H1 (cell line): ENCODE results near the gene NECTIN3. TPM values are rescaled to one million over a fixed set of nuclear protein-coding genes. Genes with fewer than 3 reads are reported as not detected.

ENCODE experiments used
- CTCF ChIA-PET: fragments of 300-600 bp; sonication (Branson Sonifier 250); formaldehyde crosslinking; loops from one replicate; lab custom pipeline; 2021; ENCODE audit not compliant: partially characterized antibody; lab: Charles Lee
- POLR2A ChIA-PET: fragments of 300-600 bp; sonication (Branson Sonifier 250); formaldehyde crosslinking; loops from one replicate; lab custom pipeline; 2021; ENCODE audit warnings: inconsistent platforms; ENCODE audit not compliant: partially characterized antibody; lab: Charles Lee
- DNase-seq, 2 experiments: peaks; one replicate each; pipeline versions ENCODE4 v3.0.0 to v3.0.0-alpha.2; 2010 to 2022; ENCODE audit warnings: low spot score in 2 of 2, low read depth in 1 of 2, mixed read lengths in 1 of 2
- FAIRE-seq: peaks from 2 replicates; lab custom pipeline; 2011; peaks lifted over from hg19 to GRCh38; lab: Jason Lieb, UNC
- H2AFZ ChIP-seq: 2 replicates; pipeline ENCODE4 v1.8.1; 2012; ENCODE audit warnings: low read length, inconsistent platforms
- H2AK5ac ChIP-seq: 2 replicates; pipeline ENCODE4 v1.6.1; 2013; ENCODE audit warnings: low read depth, low read length
- H2BK120ac ChIP-seq: replicated peaks from 2 replicates; pipeline ENCODE3; 2013; ENCODE audit warnings: low read depth, low read length, inconsistent platforms
- H2BK12ac ChIP-seq: 2 replicates; pipeline ENCODE4 v1.6.1; 2013; ENCODE audit warnings: low read depth, low read length
- H2BK15ac ChIP-seq: 2 replicates; pipeline ENCODE4 v1.6.1; 2013; ENCODE audit warnings: low read length
- H2BK20ac ChIP-seq: 2 replicates; pipeline ENCODE4 v1.6.1; 2013; ENCODE audit warnings: low read length
- H2BK5ac ChIP-seq: 2 replicates; pipeline ENCODE4 v1.6.1; 2013; ENCODE audit warnings: low read depth, low read length
- H3K14ac ChIP-seq: 2 replicates; pipeline ENCODE4 v1.6.1; 2013; ENCODE audit warnings: inconsistent platforms; ENCODE audit not compliant: insufficient read length
- H3K18ac ChIP-seq: 2 replicates; pipeline ENCODE4 v1.6.1; 2013; ENCODE audit warnings: low read length; ENCODE audit errors: extremely low read depth
- H3K23ac ChIP-seq: 2 replicates; pipeline ENCODE4 v1.6.1; 2013; ENCODE audit warnings: inconsistent platforms; ENCODE audit not compliant: insufficient read length
- H3K23me2 ChIP-seq: 2 replicates; pipeline ENCODE4 v1.6.1; 2013; ENCODE audit warnings: low read depth, low read length
- H3K27ac ChIP-seq: 2 replicates; pipeline ENCODE4 v1.6.1; 2011; ENCODE audit warnings: low read depth, low read length, inconsistent platforms
- H3K27me3 ChIP-seq, 4 experiments: replicated peaks in 1 of 4; 1 replicate in 1 of 4; 2 replicates in 3 of 4; pipeline versions ENCODE4 v1.6.1 to v1.8.1; 2011 to 2013; ENCODE audit warnings: low read length in 3 of 4, mild to moderate bottlenecking in 3 of 4, inconsistent platforms in 2 of 4, mixed read lengths in 2 of 4, moderate library complexity in 1 of 4; ENCODE audit not compliant: control insufficient read depth in 3 of 4, insufficient read depth in 3 of 4; ENCODE audit errors: extremely low read depth in 1 of 4
- H3K36me3 ChIP-seq, 4 experiments: 2 replicates each; pipeline versions ENCODE4 v1.6.1 to v1.8.1; 2011 to 2013; ENCODE audit warnings: mild to moderate bottlenecking in 4 of 4, low read length in 3 of 4, moderate library complexity in 2 of 4, control low read depth in 1 of 4, inconsistent platforms in 1 of 4; ENCODE audit not compliant: insufficient read depth in 4 of 4, control insufficient read depth in 2 of 4
- H3K4ac ChIP-seq: replicated peaks from 2 replicates; pipeline ENCODE3; 2013; ENCODE audit warnings: low read length, low read depth, mixed read lengths, inconsistent platforms; ENCODE audit not compliant: insufficient read length
- H3K4me1 ChIP-seq, 4 experiments: replicated peaks in 1 of 4; 1 replicate in 1 of 4; 2 replicates in 3 of 4; pipeline versions ENCODE4 v1.6.1 to v1.8.1; 2011 to 2013; ENCODE audit warnings: low read length in 3 of 4, inconsistent platforms in 2 of 4, mixed read lengths in 1 of 4; ENCODE audit not compliant: insufficient read depth in 4 of 4, control insufficient read depth in 3 of 4
- H3K4me2 ChIP-seq, 2 experiments: 2 replicates each; pipeline versions ENCODE4 v1.6.1 to v1.8.1; 2011 to 2013; ENCODE audit warnings: low read depth in 2 of 2, low read length in 2 of 2, control low read depth in 1 of 2, inconsistent platforms in 1 of 2, mild to moderate bottlenecking in 1 of 2; ENCODE audit not compliant: insufficient read depth in 1 of 2
- H3K4me3 ChIP-seq, 4 experiments: fragments of 200-600, 300-600 bp in 1 of 4; sonication (generic), shearing (Covaris generic), sonication (Bioruptor Twin) in 1 of 4; 2 replicates each; pipeline versions ENCODE4 v1.5.1 to v1.8.1; 2011 to 2016; ENCODE audit warnings: low read length in 4 of 4, low read depth in 3 of 4, control low read depth in 2 of 4, inconsistent platforms in 2 of 4, mild to moderate bottlenecking in 2 of 4, mixed read lengths in 1 of 4, moderate library complexity in 1 of 4; ENCODE audit not compliant: insufficient read depth in 2 of 4; ENCODE audit errors: extremely low read depth in 1 of 4
- H3K56ac ChIP-seq: replicated peaks from 2 replicates; pipeline ENCODE3; 2013; ENCODE audit warnings: low read depth, mild to moderate bottlenecking, mixed read lengths, low read length, inconsistent platforms; ENCODE audit not compliant: insufficient read length
- H3K79me1 ChIP-seq: 2 replicates; pipeline ENCODE4 v1.6.1; 2013; ENCODE audit warnings: low read depth, low read length, control low read depth
- H3K79me2 ChIP-seq, 2 experiments: 2 replicates each; pipeline versions ENCODE4 v1.6.1 to v1.8.1; 2012 to 2013; ENCODE audit warnings: low read length in 2 of 2, mild to moderate bottlenecking in 2 of 2, inconsistent platforms in 1 of 2; ENCODE audit not compliant: insufficient read depth in 2 of 2, control insufficient read depth in 1 of 2
- H3K9ac ChIP-seq, 4 experiments: replicated peaks in 1 of 4; 1 replicate in 1 of 4; 2 replicates in 3 of 4; pipeline versions ENCODE4 v1.6.1 to v1.8.1; 2011 to 2013; ENCODE audit warnings: low read depth in 3 of 4, low read length in 3 of 4, control low read depth in 2 of 4, mild to moderate bottlenecking in 2 of 4, moderate library complexity in 2 of 4, inconsistent platforms in 1 of 4; ENCODE audit errors: extremely low read depth in 1 of 4
- H3K9me3 ChIP-seq, 2 experiments: 2 replicates each; pipeline versions ENCODE4 v1.6.1 to v1.8.1; 2012 to 2013; ENCODE audit warnings: mild to moderate bottlenecking in 2 of 2, moderate library complexity in 2 of 2, control low read depth in 1 of 2, inconsistent platforms in 1 of 2, low read depth in 1 of 2, low read length in 1 of 2, mixed read lengths in 1 of 2; ENCODE audit not compliant: insufficient read depth in 2 of 2
- H4K20me1 ChIP-seq, 2 experiments: replicated peaks in 1 of 2; 2 replicates each; pipeline versions ENCODE3 to v1.8.1; 2011 to 2013; ENCODE audit warnings: inconsistent platforms in 2 of 2, low read length in 2 of 2, mild to moderate bottlenecking in 1 of 2; ENCODE audit not compliant: insufficient read depth in 2 of 2, control insufficient read depth in 1 of 2
- H4K5ac ChIP-seq: 2 replicates; pipeline ENCODE4 v1.6.1; 2013; ENCODE audit warnings: low read length, low read depth, mixed read lengths, inconsistent platforms; ENCODE audit not compliant: insufficient read length
- H4K8ac ChIP-seq: 2 replicates; pipeline ENCODE4 v1.8.0; 2013; ENCODE audit warnings: mild to moderate bottlenecking, moderate library complexity, low read length, inconsistent platforms; ENCODE audit not compliant: insufficient read depth; ENCODE audit errors: extremely low read depth
- H4K91ac ChIP-seq: replicated peaks from 2 replicates; pipeline ENCODE3; 2013; ENCODE audit warnings: low read length, mixed read lengths, inconsistent platforms; ENCODE audit not compliant: insufficient read length
- BCL11A ChIP-seq, 2 experiments: IDR thresholded peaks; one replicate each; pipeline ENCODE4 v1.6.1; 2011; ENCODE audit warnings: low read depth in 2 of 2, low read length in 2 of 2, mild to moderate bottlenecking in 2 of 2
- BRCA1 ChIP-seq: IDR thresholded peaks from 2 replicates; pipeline ENCODE4 v1.6.1; 2012; ENCODE audit warnings: low read depth, low read length, improper control_type of control experiment
- CEBPB ChIP-seq: IDR thresholded peaks from 2 replicates; pipeline ENCODE4 v1.6.1; 2012; ENCODE audit warnings: low read depth, low read length
- FOSL1 ChIP-seq: IDR thresholded peaks from 2 replicates; pipeline ENCODE4 v1.6.1; 2011; ENCODE audit warnings: mild to moderate bottlenecking, low read depth, low read length, moderate library complexity; ENCODE audit not compliant: insufficient read depth
- GABPA ChIP-seq: IDR thresholded peaks from 2 replicates; pipeline ENCODE4 v1.6.1; 2011; ENCODE audit warnings: mild to moderate bottlenecking, low read length, moderate library complexity, borderline replicate concordance; ENCODE audit not compliant: insufficient read depth
- KDM5A ChIP-seq: fragments of 200-600 bp; IDR thresholded peaks from 2 replicates; pipeline ENCODE4 v1.7.1; 2012; ENCODE audit warnings: mild to moderate bottlenecking, low read length, inconsistent platforms, mixed read lengths
- MAX ChIP-seq: IDR thresholded peaks from 2 replicates; pipeline ENCODE4 v1.6.1; 2012; ENCODE audit warnings: inconsistent platforms
- PHF8 ChIP-seq: fragments of 200-600 bp; sonication (generic); conservative IDR thresholded peaks from 2 replicates; pipeline ENCODE4 v1.7.1; 2012; ENCODE audit warnings: low read depth, mild to moderate bottlenecking, inconsistent platforms, low read length, moderate library complexity
- RBBP5 ChIP-seq: IDR thresholded peaks from 2 replicates; pipeline ENCODE4 v1.7.1; 2012; ENCODE audit warnings: low read depth, mild to moderate bottlenecking, inconsistent platforms, low read length, moderate library complexity, borderline replicate concordance
- TBP ChIP-seq: IDR thresholded peaks from 2 replicates; pipeline ENCODE4 v1.6.1; 2011; ENCODE audit warnings: low read depth, low read length, improper control_type of control experiment
- WGBS, 2 experiments: shearing (Covaris generic) in 1 of 2; methylation state at CpG; one replicate each; pipeline versions ENCODE4 v1.1.6 to v1.1.7; 2013 to 2015; ENCODE audit warnings: low lambda C conversion rate in 2 of 2, mixed read lengths in 2 of 2, inconsistent platforms in 1 of 2, low coverage in 1 of 2, missing lambda C conversion rate in 1 of 2; ENCODE audit not compliant: insufficient replicate concordance in 2 of 2, insufficient coverage in 1 of 2, insufficient read length in 1 of 2; ENCODE audit errors: extremely low coverage in 1 of 2, missing lambda C conversion rate in 1 of 2; 5-methylcytosine and 5-hydroxymethylcytosine counted together
- polyA plus RNA-seq, 7 experiments: library from polyadenylated mRNA; depleted of rRNA in 3 of 7; stranded (reverse) in 5 of 7; unstranded in 2 of 7; fragments of >200 nt in 5 of 7; fragments of 200-250 nt in 2 of 7; gene quantifications; 1 replicate in 5 of 7; 2 replicates in 1 of 7; 4 replicates in 1 of 7; pipeline versions ENCODE4 v1.2.1 to v1.2.3, GENCODE V29; 2011 to 2013; ENCODE audit warnings: missing spikeins in 2 of 7, mixed read lengths in 2 of 7
- total RNA-seq: library from RNA; stranded (reverse); fragmentation: NEBNext Ultra II Directional; extraction: Animal tissue kit (Norgen Biotek cat#: 25700); gene quantifications from 2 replicates; pipeline ENCODE4 v1.2.1, GENCODE V29; 2021

The NECTIN3 gene
- total and polyA plus RNA-seq, 2 of the 8 experiments (the other 6 are each of a cell fraction or from before 2014, with no cell fraction given): 13.6 to 50.6 TPM

- FAIRE-seq: no peak
Observed at GRCh38 chr3:111237946-111238345, 166.3 kb downstream of the NECTIN3 start.

More at GRCh38 chr3:111237946-111238345, 166.3 kb downstream of the NECTIN3 start:
- Histone ChIP-seq H3K27me3 (no peaks in the 10 kb centered on the region), H4K8ac (no peak overlapping the region), H3K79me2 (no peaks in the 10 kb centered on the region), H4K20me1 (no peaks in the 10 kb centered on the region), H3K9me3 (0 out of 4 replicates have a peak, but pooled peaks cover 0 to 3% of the 10 kb centered on the region in 2 experiments), H2BK20ac (no peak overlapping the region), H3K18ac (no peak overlapping the region), H3K56ac (no peak overlapping the region), H3K4me2 (no peak overlapping the region), H2BK15ac (no peak overlapping the region), H3K4me1 (no peaks in the 10 kb centered on the region), H2BK12ac (no peak overlapping the region), H4K91ac (no peak overlapping the region), H3K36me3 (no peaks in the 10 kb centered on the region), H3K27ac (no peak overlapping the region), H3K79me1 (no peaks in the 10 kb centered on the region), H4K5ac (no peak overlapping the region), H2AFZ (no peak overlapping the region), H3K4me3 (no peak overlapping the region), H3K23me2 (no peaks in the 10 kb centered on the region), H2BK5ac (no peak overlapping the region), H2BK120ac (no peak overlapping the region), H3K23ac (no peak overlapping the region), H3K4ac (no peak overlapping the region), H3K9ac (no peak overlapping the region), H3K14ac (no peak overlapping the region), H2AK5ac (no peak overlapping the region)
- ChIA-PET CTCF (interaction anchor here (1.2 kb wide), 1 partner anchor 157 kb away, joined by 3 read pairs; no protein-coding TSS in a partner anchor), POLR2A (no interaction called here)
- no peak for DNase-seq
- 88% methylated on average over 1 of the region's 1 CpG; no CpG with 5 or more reads in 1 of the 2 experiments for WGBS, 2 experiments
- no peak for TF ChIP-seq RBBP5
- TF ChIP-seq KDM5A: no peak
- no peak for TF ChIP-seq MAX
- TF ChIP-seq PHF8: no peak
- no peak for TF ChIP-seq FOSL1
- no peak for TF ChIP-seq BCL11A (IDR thresholded peaks at IDR 0.05; ENCODE audit: low read depth in 2 of 2, low read length in 2 of 2)
- no peak for TF ChIP-seq TBP
- TF ChIP-seq GABPA: no peak
- no peak for TF ChIP-seq CEBPB
- no peak for TF ChIP-seq BRCA1
